ENCODE data around the gene OSBPL7. TPM values are rescaled to one million over a fixed set of nuclear protein-coding genes. Genes with fewer than 3 reads are reported as not detected.
A peak's percentile ranks its signal among the peaks of the same experiment; 100 is the strongest.

The OSBPL7 gene
- total and polyA plus RNA-seq, 2 of the 13 experiments (the other 11 are each of a cell fraction or from before 2014, with no cell fraction given), result 4.7 to 6.6 TPM

DNA sequence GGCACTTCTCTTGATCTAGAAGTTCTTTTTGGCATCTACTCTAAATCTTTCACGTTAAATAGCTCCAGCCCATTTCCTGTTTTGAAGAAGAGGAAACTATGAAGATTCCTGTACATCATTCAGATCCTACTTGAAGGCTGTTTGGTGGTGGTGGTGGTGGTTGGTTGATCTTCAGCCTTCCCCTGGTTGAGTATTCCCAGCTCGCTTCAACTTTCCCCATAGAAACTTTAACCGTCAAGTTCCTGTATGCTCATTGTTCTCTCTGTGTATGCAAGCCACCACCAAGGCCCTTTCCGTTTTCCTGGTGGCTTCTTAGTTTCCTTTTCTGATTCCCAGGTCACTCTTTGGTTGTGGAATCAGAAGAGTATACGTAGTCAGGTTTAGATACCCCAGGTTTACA is 13.2 kb upstream of the OSBPL7 start (continued):
- TF ChIP-seq, protein P1, sequence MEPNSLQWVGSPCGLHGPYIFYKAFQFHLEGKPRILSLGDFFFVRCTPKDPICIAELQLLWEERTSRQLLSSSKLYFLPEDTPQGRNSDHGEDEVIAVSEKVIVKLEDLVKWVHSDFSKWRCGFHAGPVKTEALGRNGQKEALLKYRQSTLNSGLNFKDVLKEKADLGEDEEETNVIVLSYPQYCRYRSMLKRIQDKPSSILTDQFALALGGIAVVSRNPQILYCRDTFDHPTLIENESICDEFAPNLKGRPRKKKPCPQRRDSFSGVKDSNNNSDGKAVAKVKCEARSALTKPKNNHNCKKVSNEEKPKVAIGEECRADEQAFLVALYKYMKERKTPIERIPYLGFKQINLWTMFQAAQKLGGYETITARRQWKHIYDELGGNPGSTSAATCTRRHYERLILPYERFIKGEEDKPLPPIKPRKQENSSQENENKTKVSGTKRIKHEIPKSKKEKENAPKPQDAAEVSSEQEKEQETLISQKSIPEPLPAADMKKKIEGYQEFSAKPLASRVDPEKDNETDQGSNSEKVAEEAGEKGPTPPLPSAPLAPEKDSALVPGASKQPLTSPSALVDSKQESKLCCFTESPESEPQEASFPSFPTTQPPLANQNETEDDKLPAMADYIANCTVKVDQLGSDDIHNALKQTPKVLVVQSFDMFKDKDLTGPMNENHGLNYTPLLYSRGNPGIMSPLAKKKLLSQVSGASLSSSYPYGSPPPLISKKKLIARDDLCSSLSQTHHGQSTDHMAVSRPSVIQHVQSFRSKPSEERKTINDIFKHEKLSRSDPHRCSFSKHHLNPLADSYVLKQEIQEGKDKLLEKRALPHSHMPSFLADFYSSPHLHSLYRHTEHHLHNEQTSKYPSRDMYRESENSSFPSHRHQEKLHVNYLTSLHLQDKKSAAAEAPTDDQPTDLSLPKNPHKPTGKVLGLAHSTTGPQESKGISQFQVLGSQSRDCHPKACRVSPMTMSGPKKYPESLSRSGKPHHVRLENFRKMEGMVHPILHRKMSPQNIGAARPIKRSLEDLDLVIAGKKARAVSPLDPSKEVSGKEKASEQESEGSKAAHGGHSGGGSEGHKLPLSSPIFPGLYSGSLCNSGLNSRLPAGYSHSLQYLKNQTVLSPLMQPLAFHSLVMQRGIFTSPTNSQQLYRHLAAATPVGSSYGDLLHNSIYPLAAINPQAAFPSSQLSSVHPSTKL (CRISPR knock-in tag; IDR thresholded peaks at IDR 0.05), result no peak
- TF ChIP-seq TARDBP (CRISPR knock-in tag; IDR thresholded peaks at IDR 0.05) (no peak), ATAD3A (CRISPR knock-in tag; IDR thresholded peaks at IDR 0.05) (no peak)

DNA sequence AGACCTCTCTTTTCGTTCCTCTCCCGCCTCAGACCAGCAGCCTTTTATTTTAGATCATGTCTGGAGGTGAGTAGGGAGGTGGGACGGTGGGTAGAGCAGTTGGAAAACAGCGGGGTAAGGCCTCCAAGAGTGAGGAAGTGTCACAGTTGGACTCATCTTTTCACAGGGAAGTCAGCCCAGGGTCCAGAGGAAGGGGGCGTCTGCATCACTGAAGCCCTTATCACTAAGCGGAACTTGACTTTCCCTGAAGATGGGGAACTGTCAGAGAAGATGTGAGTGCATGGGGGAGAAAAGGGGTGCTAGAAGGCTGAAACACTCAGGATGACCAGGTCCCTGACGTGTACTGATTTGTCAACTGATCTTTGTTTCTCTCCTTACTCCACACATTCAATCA is 10.3 kb upstream of the OSBPL7 start:
- intact Hi-C loops (cut with micrococcal nuclease; ENCODE audit: unreplicated experiment) (no loop called here), in situ Hi-C loops (cut with HindIII; ENCODE audit: extremely low pct_ligation_motif_present, low pct_unique_long_range_greater_than_20kb) (no loop called here)
- H3K27me3 ChIP-seq (ENCODE audit: control insufficient read depth in 1 of 2, insufficient read depth in 2 of 2, low read length in 2 of 2), result peaks cover 0 to 5% of the 10 kb centered on the region in 2 experiments; a peak in 1 of 5 replicates
- peak overlapping the region; percentile 81 to 97 (median 82) for H3K4me3 ChIP-seq (replicated peaks in 1 of 3; ENCODE audit: insufficient read depth in 1 of 3, low read depth in 2 of 3, low read length in 3 of 3)
- no peak overlapping the region for H2AFZ ChIP-seq (ENCODE audit: low read length)
- 0 out of 2 replicates have a peak, but pooled peaks have one; percentile 1 for TF ChIP-seq SNAI1 (CRISPR knock-in tag; IDR thresholded peaks at IDR 0.05; ENCODE audit: borderline replicate concordance)
- TF ChIP-seq HIVEP1 (CRISPR knock-in tag; IDR thresholded peaks at IDR 0.05), result 0 out of 2 replicates have a peak, but pooled peaks have one; percentile 19
- no peak for TF ChIP-seq TCF12 (IDR thresholded peaks at IDR 0.05)
- TF ChIP-seq TCF12 (CRISPR knock-in tag; IDR thresholded peaks at IDR 0.05), result 0 out of 2 replicates have a peak, but pooled peaks have one; percentile 16
- TF ChIP-seq ARHGAP35 (CRISPR knock-in tag; IDR thresholded peaks at IDR 0.05; ENCODE audit: borderline replicate concordance), result no peak
- H3K79me2 ChIP-seq (ENCODE audit: insufficient read depth, low read length), result peaks cover 20% of the 10 kb centered on the region
- CTCF ChIA-PET (ENCODE audit: low intra/inter-chr PET ratio, low total read pairs), result no interaction called here
- POLR2A ChIA-PET, result interaction anchor here (0.5 to 1.8 kb wide), 27 partner anchors 9 to 303 kb away, joined by 3 to 58 read pairs (median 4); partner anchors contain the start of genes CDK5RAP3, KPNB1, NFE2L1 and OSBPL7
- peak overlapping the region; percentile 86 for H3K9ac ChIP-seq (ENCODE audit: insufficient read depth, low read depth, low read length)
- H4K20me1 ChIP-seq (ENCODE audit: insufficient read depth, low read length), result no peaks in the 10 kb centered on the region
- peaks cover 9 to 17% of the 10 kb centered on the region in 2 experiments; a peak in 4 of 5 replicates for H3K36me3 ChIP-seq (replicated peaks in 1 of 2; ENCODE audit: control insufficient read depth in 1 of 2, insufficient read depth in 2 of 2, low read length in 2 of 2)
- FAIRE-seq (no peak), ATAC-seq (peak; percentile 19), DNase-seq (ENCODE audit: low spot score) (no peak)
- peak overlapping the region; percentile 99 for H3K4me2 ChIP-seq (ENCODE audit: low read depth, low read length)
- no peak overlapping the region for H3K27ac ChIP-seq (ENCODE audit: extremely low read length, insufficient read depth, low read length)
- BruUV-seq (replicated peaks), result no TSS peak
- H3K9me3 ChIP-seq (ENCODE audit: low read length), result no peaks in the 10 kb centered on the region
- peaks cover 23% of the 10 kb centered on the region for H3K4me1 ChIP-seq (ENCODE audit: insufficient read depth, low read length)
- 21% methylated on average over 7 of the region's 7 CpGs for WGBS (ENCODE audit: low lambda C conversion rate)

All from HepG2 (cell line).